CMK (cell line): Measurements from ENCODE around the gene DIP2A.
"Not testable (repeated sequence)": the region's sequence is repeated elsewhere in the genome, so short reads cannot be mapped to it uniquely, and the experiment has no call there.

ENCODE experiments used
- DNase-seq: peaks from one replicate; pipeline ENCODE4 v3.0.0-alpha.2; 2010; ENCODE audit warnings: low read depth

Gene DIP2A

DNA sequence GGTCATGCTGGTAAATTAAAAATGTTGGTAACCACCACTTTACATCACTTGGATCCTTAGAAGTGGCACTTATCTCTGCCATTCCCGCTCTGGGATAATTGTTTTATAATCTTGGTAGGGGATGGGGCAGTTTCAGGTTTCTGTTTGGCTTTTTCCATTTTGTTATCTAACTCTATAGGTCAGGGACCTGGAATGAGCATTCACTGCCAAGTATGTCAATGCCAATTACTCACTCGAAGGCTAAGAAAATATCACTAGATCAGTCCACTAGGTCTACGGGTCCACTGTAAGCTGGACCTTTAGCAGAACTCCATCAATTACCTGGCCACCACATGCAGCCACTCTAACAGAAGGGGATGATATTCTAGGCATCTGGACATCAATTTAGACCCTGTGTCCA is 4.5 kb upstream of the DIP2A start:
- no peak for DNase-seq

DNA sequence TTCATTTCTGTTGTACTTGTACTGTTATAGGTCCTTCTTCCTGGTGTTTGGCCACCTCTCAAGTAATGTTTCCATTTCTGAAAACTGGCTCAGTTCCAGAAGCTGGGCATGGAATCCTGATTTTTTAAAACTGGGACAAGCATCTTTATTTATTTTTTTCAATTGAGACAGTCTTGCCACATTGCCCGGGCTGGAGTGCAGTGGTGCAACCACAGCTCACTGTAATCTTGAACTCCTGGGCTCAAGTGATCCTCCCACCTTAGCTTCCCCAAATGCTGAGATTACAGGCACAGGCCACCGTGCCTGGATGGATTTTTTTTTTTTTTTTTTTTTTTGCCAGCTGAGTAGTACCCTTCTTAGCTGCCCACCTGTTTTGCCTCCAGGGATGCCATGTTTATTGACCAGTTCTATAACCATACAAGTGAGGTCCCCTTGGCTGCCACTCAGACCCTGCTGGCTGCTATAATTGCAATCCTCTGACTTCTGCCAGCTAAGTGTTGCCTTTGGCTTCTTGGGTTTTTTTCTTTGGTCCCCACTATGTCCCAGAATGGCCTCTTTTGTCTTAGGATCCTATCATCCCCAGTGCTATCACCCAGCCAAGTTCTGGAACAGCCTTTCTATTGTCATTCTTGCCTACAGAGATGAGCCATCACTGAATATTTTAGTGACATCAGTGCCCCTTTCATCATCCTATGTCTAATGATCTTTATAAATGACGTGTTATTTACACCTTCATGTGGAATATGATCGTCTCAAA is 3.9 kb upstream of the DIP2A start:
- no peak for DNase-seq

DNA sequence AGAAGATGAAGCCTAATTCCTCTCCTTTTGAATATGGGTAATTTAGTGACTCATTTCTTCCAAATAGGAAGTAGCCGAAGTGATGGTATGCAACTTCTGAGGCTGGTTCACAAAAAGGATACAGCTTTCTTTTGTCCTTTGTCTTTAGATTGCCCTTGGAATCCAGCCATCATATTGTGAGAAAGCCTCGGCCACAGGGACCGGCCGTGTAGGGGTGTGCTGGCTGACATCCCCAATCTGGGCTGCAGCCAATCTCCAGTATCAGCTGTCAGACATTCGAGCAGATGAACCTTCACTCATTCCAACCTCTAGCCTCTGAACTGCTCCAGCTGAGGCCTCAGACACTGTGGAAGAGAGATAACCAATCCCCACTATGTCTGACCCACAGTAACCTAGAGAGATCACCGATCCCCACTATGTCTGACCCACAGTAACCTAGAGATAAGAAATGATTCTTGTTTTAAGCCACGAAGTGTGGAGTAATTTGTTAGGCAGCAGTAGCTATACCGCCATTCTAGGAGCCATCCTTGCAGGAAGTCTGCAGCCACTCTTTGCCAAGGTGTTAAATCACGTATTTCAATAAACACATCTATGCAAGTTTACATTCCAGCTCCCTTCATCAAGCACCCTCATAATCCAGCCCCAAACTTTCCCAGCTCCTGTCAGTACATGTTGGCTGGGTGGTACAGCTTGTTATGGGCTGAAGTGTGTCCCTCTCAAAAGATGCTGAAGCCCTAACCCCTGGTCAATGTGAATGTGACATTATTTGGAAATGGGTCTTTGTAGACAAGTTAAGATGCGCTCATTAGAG is 2.9 kb upstream of the DIP2A start:
- peak; percentile 56 for DNase-seq

DNA sequence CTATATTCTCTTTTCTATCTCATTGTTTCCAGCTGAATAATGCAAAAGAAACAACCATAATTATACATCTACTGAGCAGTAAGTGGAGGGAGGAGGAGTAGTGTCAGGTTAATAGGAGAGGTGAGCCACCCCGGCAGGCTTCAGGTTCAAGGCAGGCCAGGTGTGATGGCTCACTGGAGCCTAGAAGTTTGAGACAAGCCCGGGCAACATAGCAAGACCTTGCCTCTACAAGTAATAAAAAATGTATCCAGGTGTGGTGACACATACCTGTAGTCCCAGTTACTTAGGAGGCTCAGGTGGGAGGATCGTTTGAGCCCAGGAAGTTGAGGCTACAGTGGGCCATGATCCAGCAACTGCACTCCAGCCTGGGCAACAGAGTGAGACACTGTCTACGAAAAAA is 1.9 kb upstream of the DIP2A start:
- no peak for DNase-seq

DNA sequence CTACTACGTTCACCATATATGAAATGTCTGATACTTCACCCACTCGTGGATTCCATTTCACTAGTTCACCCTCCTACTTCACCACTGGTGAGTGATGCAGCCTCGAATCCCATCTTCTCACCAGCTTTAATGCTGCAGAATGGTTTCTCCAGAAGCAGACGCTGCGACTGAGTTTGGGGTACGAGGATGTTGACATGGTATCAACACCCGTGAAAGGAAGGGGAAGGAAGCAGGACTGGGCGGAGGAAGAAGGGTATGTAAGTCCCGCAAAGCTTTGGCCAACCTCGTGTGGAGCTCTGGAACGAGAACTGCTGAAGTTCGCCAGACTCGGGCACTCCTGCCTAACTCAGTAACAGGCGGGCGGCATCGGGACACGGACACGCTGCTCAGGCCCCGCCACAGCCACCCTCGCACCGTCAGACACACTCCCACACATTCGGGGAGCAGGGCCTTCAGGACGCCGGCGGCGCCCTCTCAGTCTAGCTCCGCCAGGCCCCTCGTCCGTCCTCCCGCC is 833 bp upstream of the DIP2A start:
- DNase-seq = peak; percentile 84

DNA sequence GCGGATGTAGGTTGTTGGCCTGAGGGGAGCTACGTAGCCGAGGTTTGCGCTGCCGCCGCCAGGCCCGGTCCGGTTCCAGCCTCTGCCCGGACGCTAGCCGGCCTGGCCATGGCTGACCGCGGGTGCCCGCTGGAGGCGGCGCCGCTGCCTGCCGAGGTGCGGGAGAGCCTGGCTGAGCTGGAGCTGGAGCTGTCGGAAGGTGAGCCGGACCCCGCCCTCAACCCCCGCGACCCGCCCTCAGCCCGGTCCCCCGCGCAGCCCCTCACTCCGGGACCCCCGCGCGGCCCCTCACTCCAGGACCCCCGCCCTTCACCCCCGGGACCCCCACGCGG is 299 bp downstream of the DIP2A start:
- DNase-seq = no peak

DNA sequence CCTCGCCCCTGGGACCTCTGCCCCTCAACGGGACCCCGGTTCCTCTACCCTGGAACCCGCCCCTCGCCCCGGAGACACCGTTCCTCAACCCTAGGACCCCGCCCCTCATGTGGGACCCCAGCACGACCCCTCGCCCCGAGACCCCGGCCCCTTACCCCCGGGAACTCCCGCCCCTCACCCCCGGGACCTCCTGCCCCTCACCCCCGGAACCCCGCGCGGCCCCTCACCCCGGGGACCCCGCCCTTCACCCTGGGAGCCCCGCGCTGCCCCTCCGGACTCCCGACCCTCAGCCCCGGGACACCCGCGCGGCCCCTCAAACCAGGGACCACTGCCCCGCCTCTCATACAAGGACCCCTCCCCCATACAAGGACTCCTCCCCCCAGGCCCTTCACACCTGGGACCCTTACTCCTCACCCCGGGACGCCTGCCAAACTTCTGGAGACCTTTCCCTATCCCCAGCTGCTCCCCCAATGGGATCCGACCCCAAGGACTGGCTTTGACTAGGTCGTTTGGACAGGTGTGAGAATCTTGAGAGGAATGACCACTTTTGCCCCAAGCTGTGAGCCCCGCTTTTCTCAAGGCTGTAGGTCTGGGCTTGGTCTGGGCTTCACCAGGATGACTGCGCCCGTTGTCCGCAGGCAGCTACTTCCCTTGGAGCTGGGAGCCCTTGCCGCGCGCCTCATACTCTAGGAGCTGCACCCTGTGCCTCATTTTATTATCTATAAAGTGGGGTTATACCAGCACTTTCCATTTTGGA is 843 bp downstream of the DIP2A start:
- DNase-seq = no peak

DNA sequence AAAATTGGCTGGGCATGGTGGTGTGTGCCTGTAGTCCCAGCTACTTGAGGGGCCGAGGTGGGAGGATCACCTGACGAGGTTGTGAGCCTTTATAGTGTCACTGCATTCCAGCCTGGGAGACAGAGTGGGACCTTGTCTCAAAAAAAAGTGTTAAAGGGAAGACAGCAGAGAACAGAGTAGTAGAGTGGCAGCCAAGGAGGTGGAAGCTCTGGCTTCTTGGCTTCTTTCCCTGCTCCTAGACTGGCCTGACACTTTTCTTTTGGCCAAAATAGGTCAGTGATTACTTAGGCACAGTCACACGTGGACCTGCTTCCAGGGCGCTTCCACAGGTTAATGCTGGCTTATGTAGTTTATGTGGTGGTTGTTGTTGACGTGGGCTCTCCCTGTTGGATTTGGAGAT is 3.2 kb downstream of the DIP2A start:
- DNase-seq = no peak

DNA sequence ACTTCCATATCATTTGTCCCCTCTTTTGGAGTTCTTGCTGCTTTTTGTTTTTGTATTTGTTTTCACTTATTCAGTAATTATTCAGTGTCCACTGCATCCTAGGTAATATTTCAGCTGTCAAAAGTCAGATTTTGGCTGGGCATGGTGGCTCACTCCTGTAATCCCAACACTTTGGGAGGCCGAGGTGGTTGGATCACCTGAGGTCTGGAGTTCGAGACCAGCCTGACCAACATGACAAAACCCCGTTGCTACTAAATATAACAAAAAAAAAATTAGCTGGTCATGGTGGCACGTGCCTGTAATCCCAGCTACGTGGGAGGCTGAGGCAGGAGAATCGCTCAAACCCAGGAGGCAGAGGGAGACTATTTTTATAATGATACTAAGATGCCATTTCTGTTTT is 6.5 kb downstream of the DIP2A start:
- DNase-seq = not testable (repeated sequence)

DNA sequence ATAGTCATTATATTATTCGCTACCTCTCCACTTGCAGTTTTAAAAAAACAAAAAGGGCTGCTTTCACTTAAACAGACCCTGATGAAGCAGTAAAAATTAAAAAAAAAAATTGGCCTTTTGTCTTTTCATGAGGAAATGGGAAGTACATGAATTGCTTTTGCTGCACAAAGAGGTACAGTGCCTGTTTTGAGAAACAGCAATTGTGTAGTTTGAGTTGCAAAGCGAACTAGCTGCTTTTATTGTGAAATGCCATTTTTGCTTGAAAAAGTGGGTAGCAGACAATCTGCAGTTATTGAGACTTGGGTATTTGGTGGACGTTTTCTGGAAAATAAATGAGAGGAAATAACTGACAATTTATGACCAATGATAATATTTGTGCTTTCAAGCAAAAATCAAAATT is 7.0 kb downstream of the DIP2A start:
- DNase-seq = no peak

DNA sequence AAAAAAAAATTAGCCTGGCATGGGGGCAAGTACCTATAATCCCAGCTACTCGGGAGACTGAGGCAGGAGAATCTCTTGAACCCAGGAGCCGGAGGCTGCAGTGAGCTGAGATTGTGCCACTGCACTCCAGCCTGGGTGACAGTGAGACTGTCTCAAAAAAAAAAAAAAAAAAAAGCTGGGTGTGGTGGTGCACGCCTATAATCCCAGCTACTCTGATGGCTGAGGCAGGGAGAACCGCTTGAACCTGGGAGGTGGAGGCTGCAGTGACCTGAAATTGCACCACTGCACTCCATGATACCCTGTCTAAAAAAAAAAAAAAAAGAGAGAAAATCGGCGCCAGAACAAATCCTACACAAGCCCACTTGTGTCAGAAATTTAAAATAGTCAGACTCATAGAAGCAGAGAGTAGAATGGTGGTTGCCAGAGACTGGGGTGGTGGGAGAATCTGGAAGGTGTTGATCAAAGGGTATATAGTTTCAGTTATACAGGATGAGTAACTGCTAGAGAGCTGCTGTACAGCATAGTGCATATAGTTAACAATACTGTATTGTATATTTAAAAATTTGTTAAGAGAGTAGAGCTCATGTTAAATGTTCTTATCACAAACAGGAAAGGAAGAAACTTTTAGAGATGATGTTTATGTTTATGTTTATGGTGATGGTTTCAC is 9.6 kb downstream of the DIP2A start:
- no peak for DNase-seq

DNA sequence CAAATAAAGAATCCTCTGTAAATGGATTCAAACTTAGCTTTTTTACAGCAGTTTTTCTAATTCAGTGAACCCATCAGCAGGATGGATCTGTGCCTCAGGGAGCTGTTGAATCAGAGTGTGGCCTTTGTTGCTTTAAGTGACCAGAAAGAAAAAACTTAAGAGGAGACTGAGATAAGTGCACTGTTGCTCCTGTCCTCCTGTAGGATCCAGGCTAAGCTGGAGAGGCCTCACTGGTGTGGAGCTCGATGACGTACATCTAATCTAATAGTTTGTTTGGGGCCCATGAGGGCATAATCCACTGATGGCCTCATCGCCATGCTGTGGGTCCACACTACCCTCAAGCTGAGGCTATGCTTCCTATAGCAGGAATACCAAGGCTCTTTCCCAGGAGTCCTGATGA is 10.6 kb downstream of the DIP2A start:
- no peak for DNase-seq

DNA sequence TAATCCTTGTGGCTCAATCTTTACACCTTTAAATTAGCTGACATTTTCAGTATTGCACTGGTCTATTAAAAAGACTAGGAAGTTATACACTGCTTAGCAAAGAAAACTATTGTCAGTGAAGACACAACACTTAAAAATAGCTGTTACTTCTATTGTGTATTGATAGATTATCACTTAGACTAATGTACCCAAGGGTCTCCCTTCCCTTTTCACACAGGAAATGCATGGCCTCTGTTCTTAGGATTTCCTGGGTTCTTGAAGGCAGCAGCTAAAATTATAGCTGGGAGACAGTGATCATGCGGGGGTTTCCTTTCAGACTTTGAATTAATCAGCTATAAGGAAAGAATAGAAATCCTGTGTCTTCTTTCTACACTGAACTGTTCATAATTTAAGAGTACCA is 12.8 kb downstream of the DIP2A start:
- no peak for DNase-seq

DNA sequence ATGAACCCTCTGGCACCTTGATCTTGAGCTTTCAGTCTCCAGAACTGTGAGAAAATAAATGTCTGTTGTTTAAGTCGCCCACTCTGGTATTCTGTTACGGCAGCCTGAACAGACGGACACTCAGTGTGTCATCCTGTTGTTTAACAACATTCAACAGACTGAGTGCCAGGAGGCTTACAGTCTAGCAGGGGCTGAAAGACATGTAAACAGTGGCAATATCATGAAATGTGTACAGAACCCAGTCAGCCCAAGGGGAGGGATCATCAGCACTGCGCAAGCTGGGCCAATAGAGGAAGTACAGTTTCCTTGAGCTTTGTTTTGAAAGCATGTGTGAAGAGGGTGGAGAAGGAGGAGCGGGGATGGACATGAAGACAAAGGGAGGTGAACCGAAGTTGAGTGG is 13.6 kb downstream of the DIP2A start:
- no peak for DNase-seq

DNA sequence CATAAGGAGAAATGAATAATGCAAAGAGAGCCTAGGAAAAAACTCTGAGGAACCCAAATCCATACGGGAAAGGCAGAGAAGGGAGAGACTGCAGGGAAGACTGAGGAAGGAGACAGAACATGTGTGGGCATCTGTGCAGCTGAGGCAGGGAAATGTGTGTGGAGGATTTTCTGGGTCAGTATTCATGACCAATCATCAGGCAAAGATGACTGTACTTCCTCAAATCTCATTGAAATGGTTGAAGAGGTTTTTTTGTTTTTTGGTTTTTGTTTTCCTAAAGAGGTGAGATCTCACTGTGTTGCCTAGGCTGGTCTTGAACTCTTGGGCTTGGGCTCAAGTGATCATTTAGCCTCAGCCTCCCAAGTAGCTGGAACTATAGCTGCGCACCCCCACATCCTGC is 15.7 kb downstream of the DIP2A start:
- no peak for DNase-seq

DNA sequence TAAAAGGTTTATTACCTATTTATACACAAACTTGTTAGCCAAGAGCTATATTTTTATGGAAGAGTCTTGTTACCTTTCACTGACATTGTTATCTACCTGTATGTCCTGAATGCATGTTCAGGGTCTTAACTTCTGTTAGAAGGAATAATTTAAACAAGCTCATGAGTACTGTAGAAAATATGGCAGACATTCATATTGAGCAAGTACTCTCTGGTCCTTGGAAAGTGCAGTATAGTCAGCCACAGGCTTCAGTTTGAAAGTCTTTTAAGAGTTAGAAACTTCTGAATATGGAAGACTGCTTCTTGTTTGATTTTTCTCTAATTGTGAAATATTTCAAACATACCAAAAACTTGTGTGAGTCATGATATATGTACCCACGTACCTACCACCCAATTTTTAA is 16.6 kb downstream of the DIP2A start:
- DNase-seq = no peak

DNA sequence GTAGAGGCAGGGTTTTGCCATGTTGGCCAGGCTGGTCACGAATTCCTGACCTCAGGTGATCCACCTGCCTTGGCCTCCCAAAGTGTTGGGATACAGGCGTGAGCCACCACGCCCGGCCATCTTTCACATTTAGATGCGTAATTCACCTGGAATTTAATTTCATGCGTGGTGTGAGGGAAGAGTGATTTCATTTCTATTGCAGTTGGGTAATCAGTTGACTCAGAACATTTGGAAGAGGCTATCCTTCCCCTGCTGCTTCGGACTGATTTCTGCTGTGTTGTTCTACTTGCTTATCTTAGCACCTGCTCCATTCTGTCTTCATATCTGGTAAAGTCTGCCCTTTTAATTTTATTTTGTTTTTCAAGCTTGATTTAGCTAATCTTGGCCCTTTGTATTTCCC is 19.1 kb downstream of the DIP2A start:
- DNase-seq = no peak

DNA sequence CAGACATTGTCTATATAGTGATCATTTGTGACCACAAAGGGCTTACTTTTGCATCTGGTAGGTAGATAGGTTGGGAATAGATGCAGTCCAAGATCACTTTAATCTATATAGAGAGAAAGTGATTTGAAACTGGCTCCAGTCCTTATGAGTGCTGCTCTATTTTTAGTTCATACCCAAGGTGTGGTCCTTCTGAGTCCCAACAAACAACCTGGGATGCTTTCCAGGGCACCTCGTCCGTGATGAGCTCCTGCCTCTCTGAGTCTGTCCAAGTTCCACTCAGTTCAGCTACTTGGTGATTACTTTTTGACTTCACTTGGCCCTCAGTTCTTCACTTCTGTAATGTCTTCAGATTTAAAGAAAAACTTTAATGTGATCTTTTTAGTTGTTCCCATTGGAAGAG is 20.2 kb downstream of the DIP2A start:
- DNase-seq = no peak

DNA sequence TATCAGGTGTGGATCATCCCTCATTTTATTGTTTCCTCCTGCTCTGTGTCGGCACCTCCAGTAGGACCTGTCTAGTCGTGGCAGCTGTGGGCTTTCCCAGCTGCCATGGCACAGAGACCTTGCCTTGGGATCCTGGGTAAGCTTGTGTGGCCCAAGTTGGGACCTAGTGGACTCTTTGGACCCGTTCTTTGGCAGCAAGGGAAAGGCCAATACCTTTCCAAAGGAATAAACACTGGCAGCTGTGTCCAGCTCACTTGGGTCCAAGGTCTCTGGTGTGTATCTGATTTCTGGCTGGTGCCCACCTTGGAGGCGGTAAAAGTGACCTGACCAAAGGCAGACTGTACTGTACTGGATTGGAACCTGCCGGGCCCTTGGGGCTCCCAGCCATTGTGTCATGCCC is 21.8 kb downstream of the DIP2A start:
- DNase-seq = no peak

DNA sequence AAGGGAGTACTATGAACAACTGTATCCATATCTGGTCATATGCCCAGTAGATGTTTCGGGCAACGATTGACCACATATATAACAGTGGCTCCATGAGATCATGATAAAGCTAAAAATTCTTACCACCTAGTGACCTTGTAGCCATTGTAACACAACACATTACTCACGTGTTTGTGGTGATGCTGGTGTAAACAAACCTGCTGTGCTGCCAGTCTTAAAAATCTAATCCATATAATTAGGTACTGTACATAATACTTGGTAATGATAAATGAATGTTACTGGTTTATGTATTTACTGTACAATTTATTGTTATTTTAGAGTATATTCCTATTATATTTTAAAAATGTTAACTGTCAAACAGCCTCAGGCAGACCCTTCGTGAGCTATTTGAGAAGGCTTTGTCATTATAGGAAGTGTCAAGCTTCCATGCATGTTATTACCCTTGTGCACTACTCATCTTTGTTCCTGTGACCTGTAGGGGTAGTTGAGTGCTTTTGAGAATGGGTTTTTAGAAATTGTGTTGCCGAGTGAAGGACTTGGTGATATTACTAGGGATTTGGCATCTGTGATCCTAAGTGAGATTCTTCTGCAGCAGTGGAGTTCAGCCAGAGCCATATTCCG is 23.6 kb downstream of the DIP2A start:
- DNase-seq = no peak

DNA sequence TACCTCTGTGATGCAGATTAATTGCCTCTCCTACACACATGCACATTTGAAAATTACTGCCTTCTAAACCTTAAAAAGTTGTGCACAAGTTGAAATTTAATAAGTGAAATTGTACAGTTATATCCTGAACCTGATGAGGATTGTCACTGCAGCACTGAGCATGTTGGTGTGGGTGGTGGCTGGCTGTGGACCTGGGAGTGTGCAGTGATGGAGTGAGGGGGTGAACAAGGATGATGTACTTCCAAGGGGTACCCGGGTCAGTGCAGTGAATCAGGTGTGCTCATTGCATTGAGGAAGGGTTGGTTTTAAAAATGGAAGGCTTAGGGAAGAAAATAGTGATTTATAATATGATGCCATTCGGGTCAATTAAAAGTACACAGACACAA is 24.1 kb downstream of the DIP2A start:
- no peak for DNase-seq
